ENCODE data around the gene MYBPC2.

MYBPC2 gene

GRCh38 chr19:50490991-50491472 lies 58.3 kb downstream of the MYBPC2 start (continued):
- TF ChIP-seq, protein P1, sequence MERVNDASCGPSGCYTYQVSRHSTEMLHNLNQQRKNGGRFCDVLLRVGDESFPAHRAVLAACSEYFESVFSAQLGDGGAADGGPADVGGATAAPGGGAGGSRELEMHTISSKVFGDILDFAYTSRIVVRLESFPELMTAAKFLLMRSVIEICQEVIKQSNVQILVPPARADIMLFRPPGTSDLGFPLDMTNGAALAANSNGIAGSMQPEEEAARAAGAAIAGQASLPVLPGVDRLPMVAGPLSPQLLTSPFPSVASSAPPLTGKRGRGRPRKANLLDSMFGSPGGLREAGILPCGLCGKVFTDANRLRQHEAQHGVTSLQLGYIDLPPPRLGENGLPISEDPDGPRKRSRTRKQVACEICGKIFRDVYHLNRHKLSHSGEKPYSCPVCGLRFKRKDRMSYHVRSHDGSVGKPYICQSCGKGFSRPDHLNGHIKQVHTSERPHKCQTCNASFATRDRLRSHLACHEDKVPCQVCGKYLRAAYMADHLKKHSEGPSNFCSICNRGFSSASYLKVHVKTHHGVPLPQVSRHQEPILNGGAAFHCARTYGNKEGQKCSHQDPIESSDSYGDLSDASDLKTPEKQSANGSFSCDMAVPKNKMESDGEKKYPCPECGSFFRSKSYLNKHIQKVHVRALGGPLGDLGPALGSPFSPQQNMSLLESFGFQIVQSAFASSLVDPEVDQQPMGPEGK (CRISPR knock-in tag; IDR thresholded peaks at IDR 0.05; ENCODE audit: borderline replicate concordance) = no peak
- TF ChIP-seq RARB (CRISPR knock-in tag; IDR thresholded peaks at IDR 0.05) = no peak
- TF ChIP-seq ZC3H10 (CRISPR knock-in tag; IDR thresholded peaks at IDR 0.05) = no peak
- TF ChIP-seq TCF4 (CRISPR knock-in tag; IDR thresholded peaks at IDR 0.05; ENCODE audit: borderline replicate concordance) = no peak
- no peak for TF ChIP-seq ZFP3 (CRISPR knock-in tag; IDR thresholded peaks at IDR 0.05)
- no peak for TF ChIP-seq CSDC2 (CRISPR knock-in tag; IDR thresholded peaks at IDR 0.05)
- no peak for TF ChIP-seq ESRRG (CRISPR knock-in tag; IDR thresholded peaks at IDR 0.05)

GRCh38 chr19:50492303-50493052 lies 59.8 kb downstream of the MYBPC2 start:
- ATAC-seq = peak; percentile 49

GRCh38 chr19:50493171-50493570 lies 60.5 kb downstream of the MYBPC2 start:
- TF ChIP-seq, protein P1 (CRISPR knock-in tag; IDR thresholded peaks at IDR 0.05; ENCODE audit: borderline replicate concordance) = no peak
- no peak for TF ChIP-seq ZNF8 (CRISPR knock-in tag; IDR thresholded peaks at IDR 0.05)
- no peak for TF ChIP-seq OSR1 (CRISPR knock-in tag; IDR thresholded peaks at IDR 0.05)
- TF ChIP-seq ZC3H10 (CRISPR knock-in tag; IDR thresholded peaks at IDR 0.05) = no peak
- TF ChIP-seq TSHZ2 (CRISPR knock-in tag; IDR thresholded peaks at IDR 0.05) = no peak
- no peak for TF ChIP-seq PPARA (CRISPR knock-in tag; IDR thresholded peaks at IDR 0.05; ENCODE audit: borderline replicate concordance)
- no peak for TF ChIP-seq GLIS3 (CRISPR knock-in tag; IDR thresholded peaks at IDR 0.05)
- TF ChIP-seq SNAI2 (CRISPR knock-in tag; IDR thresholded peaks at IDR 0.05) = no peak
- no peak for ATAC-seq

More at GRCh38 chr19:50492303-50493052, 59.8 kb downstream of the MYBPC2 start:
- no peak for TF ChIP-seq ZNF565 (CRISPR knock-in tag; conservative IDR thresholded peaks at IDR 0.05; ENCODE audit: low read depth)
- no peak for TF ChIP-seq TCF4 (CRISPR knock-in tag; IDR thresholded peaks at IDR 0.05; ENCODE audit: borderline replicate concordance)
- TF ChIP-seq ZNF8 (CRISPR knock-in tag; IDR thresholded peaks at IDR 0.05) = no peak
- no peak for TF ChIP-seq CREB5 (CRISPR knock-in tag; IDR thresholded peaks at IDR 0.05; ENCODE audit: low read depth)
- TF ChIP-seq ZFP3 (CRISPR knock-in tag; IDR thresholded peaks at IDR 0.05) = no peak
- TF ChIP-seq RARB (CRISPR knock-in tag; IDR thresholded peaks at IDR 0.05) = no peak
- no peak for TF ChIP-seq TSHZ2 (CRISPR knock-in tag; IDR thresholded peaks at IDR 0.05)
- no peak for TF ChIP-seq GLIS3 (CRISPR knock-in tag; IDR thresholded peaks at IDR 0.05)
- no peak for TF ChIP-seq PPARA (CRISPR knock-in tag; IDR thresholded peaks at IDR 0.05; ENCODE audit: borderline replicate concordance)
- no peak for TF ChIP-seq ISL1 (CRISPR knock-in tag; IDR thresholded peaks at IDR 0.05)

All from SK-N-SH treated with all-trans-retinoic acid at 6 μM for 48 hours (cell line).